Astrocyte (in vitro differentiated cells and primary cell): ENCODE results near the gene VPS25.
"Not testable (repeated sequence)": the region's sequence is repeated elsewhere in the genome, so short reads cannot be mapped to it uniquely, and the experiment has no call there.

ENCODE experiments used
- EZH2 ChIP-seq: IDR thresholded peaks from 2 replicates; pipeline ENCODE4 v1.6.1; 2012; ENCODE audit warnings: mild to moderate bottlenecking, low read length, inconsistent platforms; ENCODE audit not compliant: insufficient read depth
- TF ChIP-seq, protein P1 (sequence below): IDR thresholded peaks from 2 replicates; pipeline ENCODE4 v1.5.1; 2011; ENCODE audit warnings: low read depth, mild to moderate bottlenecking, inconsistent platforms, low read length, moderate library complexity; ENCODE audit not compliant: insufficient read depth

DNA sequence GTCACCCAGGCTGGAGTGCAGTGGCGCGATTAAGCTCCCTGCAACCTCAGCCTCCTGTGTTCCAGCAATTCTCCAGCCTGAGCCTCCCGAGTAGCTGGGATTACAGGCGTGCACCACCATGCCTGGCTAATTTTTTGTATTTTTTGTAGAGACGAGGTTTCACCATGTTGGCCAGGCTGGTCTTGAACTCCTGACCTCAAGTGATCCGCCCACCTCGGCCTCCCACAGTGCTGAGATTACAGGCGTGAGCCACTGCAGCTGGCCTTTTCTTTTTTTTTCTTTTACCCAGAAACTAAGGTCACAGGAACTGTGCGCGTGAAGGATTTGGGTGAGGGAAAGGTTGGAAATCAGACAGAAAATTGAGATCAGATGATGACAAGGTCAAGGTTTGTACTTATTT, 3.3 kb upstream of the VPS25 start:
- TF ChIP-seq, protein P1, sequence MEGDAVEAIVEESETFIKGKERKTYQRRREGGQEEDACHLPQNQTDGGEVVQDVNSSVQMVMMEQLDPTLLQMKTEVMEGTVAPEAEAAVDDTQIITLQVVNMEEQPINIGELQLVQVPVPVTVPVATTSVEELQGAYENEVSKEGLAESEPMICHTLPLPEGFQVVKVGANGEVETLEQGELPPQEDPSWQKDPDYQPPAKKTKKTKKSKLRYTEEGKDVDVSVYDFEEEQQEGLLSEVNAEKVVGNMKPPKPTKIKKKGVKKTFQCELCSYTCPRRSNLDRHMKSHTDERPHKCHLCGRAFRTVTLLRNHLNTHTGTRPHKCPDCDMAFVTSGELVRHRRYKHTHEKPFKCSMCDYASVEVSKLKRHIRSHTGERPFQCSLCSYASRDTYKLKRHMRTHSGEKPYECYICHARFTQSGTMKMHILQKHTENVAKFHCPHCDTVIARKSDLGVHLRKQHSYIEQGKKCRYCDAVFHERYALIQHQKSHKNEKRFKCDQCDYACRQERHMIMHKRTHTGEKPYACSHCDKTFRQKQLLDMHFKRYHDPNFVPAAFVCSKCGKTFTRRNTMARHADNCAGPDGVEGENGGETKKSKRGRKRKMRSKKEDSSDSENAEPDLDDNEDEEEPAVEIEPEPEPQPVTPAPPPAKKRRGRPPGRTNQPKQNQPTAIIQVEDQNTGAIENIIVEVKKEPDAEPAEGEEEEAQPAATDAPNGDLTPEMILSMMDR: not testable (repeated sequence)
- not testable (repeated sequence) for TF ChIP-seq EZH2
